GM13976 (cell line): ENCODE measurements around the gene CMBL.

Experiments
- DNase-seq: peaks from one replicate; pipeline ENCODE4 v3.0.0; 2012; ENCODE audit warnings: low spot score
- in situ Hi-C: fragments of 300-500 bp; cut with MboI; formaldehyde crosslinking; loops from one replicate; pipeline ENCODE4 v1.12.0; 2022; ENCODE audit warnings: low sequenced_read_pairs, mixed read lengths, inconsistent platforms; ENCODE audit not compliant: unreplicated experiment
- TF ChIP-seq, protein P1 (sequence below): IDR thresholded peaks from 2 replicates; pipeline ENCODE4 v1.5.1; 2012; ENCODE audit warnings: borderline replicate concordance, mild to moderate bottlenecking; ENCODE audit not compliant: insufficient read depth; ENCODE audit errors: extremely low read depth, missing control alignments, control extremely low read depth

Gene CMBL

DNA sequence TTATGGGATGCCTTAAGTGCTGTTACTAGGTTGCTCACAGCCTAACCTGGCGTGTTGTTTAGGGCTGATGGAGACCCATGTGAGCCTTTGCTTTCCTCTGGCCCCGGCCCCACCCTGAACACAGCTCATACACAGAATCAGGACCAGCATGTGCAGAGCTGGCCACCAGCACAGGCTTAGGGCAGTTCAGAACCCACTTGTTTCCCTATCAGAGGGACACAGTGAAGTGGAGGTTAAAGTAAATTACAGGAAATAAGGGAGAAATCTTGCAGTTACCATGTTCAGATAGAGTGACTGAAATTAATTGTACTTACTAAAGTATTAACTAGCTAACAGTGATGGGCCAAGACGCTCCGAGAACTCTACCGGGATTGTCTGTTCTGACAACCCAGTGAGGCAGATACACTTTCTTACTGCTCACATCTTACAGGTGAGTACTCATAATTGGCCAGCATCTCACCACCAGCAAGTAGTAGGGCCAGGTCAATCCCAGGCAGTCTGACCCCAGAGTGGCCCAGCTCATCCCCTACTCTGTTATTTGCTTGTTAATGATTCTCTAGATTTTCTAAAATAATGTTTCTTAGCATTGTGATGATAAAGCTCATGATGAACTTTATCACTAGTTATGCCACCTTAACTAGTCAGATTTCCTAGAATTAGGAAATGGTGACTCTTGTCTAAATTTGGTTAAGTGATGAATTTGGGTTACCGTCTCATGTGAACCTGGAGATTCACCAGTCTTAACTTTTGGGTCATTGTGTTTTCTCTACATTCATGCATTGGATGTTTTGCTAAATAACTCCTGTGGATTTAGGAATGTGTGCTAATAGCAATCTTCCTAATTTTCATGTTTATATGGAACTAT, 42.2 kb downstream of the CMBL start:
- DNase-seq: no peak
- in situ Hi-C loops: no loop called here
- TF ChIP-seq, protein P1, sequence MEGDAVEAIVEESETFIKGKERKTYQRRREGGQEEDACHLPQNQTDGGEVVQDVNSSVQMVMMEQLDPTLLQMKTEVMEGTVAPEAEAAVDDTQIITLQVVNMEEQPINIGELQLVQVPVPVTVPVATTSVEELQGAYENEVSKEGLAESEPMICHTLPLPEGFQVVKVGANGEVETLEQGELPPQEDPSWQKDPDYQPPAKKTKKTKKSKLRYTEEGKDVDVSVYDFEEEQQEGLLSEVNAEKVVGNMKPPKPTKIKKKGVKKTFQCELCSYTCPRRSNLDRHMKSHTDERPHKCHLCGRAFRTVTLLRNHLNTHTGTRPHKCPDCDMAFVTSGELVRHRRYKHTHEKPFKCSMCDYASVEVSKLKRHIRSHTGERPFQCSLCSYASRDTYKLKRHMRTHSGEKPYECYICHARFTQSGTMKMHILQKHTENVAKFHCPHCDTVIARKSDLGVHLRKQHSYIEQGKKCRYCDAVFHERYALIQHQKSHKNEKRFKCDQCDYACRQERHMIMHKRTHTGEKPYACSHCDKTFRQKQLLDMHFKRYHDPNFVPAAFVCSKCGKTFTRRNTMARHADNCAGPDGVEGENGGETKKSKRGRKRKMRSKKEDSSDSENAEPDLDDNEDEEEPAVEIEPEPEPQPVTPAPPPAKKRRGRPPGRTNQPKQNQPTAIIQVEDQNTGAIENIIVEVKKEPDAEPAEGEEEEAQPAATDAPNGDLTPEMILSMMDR: no peak

DNA sequence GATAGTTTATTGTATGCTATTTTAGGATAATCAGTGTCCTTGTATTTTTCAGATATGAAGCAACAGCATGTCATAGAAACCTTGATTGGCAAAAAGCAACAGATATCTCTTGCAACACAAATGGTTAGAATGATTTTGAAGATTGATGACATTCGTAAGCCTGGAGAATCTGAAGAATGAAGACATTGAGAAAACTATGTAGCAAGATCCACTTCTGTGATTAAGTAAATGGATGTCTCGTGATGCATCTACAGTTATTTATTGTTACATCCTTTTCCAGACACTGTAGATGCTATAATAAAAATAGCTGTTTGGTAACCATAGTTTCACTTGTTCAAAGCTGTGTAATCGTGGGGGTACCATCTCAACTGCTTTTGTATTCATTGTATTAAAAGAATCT, 43.1 kb downstream of the CMBL start:
- in situ Hi-C loops: no loop called here
- DNase-seq: no peak
- TF ChIP-seq, protein P1: no peak

DNA sequence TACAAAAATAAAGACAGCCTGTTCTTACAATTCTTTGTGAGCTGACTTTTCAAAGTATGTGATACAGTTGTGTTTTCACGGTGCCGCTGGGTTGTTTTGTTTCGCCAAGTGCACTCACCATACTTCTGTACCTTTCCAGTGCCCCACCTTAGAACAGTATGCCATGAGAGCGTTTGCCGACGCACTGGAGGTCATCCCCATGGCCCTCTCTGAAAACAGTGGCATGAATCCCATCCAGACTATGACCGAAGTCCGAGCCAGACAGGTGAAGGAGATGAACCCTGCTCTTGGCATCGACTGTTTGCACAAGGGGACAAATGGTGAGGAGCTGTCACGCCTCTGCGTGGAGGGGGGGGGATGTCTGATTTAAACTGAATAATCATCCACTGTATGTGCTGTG, 44.7 kb downstream of the CMBL start:
- in situ Hi-C loops: no loop called here
- TF ChIP-seq, protein P1: no peak
- DNase-seq: no peak

DNA sequence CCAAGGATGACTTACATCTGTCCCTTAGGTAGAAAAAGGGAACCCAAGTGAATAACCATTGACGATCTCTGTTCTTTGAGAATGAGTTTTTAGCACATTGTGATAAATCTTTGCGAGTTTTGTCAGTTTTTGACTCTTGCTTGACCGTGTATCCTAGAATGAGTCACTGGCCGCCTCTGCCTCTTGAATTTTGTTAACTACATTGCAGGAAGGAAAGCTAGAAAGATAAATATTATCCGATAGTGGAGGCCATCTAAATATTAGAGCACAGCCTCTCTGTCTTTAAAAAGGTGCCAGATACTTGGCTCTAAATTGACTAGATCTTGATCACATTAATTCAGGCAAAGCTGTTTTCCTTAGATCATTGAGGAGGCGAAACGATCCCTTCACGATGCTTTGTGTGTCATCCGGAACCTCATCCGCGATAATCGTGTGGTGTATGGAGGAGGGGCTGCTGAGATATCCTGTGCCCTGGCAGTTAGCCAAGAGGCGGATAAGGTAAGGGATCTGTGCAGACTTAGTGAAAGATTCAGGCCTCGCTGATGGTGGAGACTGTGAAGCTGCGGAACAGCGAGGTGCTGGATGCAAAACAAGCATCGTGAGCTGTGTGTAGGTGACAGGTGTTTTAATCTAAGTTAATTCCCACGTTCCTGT, 45.5 kb downstream of the CMBL start:
- in situ Hi-C loops: no loop called here
- TF ChIP-seq, protein P1: no peak
- DNase-seq: no peak

DNA sequence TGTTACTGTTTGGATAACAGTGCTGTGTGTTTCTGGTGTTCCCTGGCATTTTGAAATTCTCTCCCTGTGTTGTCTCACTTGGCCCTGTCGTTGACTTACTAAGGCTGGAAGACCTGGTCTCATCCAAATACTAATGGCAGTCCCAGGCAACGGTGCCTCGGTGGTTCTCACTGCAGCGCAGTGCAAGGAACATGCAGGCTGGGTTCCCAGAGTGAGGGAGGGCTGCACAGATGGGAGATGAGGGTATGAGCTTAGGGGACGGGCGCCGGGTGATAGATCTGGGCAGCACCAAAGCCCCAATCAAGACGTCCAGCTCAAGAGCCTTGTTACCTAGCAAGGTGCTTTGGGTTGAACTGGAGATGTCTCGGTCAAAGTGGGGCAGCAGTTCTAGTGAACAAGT, 46.6 kb downstream of the CMBL start:
- TF ChIP-seq, protein P1: no peak
- no peak for DNase-seq
- in situ Hi-C loops: no loop called here

DNA sequence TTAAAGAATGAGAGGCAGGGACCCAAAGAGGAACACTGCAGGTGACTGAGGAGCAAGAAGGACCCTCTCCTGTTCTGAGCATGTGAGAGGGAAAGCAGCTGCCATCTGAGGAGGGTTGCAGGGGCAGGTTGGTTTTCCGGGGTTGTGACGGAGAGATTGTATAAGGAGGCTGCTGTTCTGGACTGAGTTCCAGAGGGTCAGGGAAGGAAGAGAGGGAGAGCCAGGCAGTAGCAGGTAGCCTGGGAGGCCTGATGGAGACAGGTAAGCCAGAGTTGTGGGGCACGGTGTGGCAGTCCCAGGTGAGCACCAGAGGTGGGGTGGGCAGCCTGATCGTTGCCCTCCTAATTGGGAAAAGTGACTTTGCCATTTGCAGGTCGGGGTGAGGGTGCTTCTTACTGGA, 47.8 kb downstream of the CMBL start:
- DNase-seq: no peak
- TF ChIP-seq, protein P1: no peak
- in situ Hi-C loops: no loop called here
